ENCODE data around the gene CTDSPL2. TPM values are rescaled to one million over a fixed set of nuclear protein-coding genes. Genes with fewer than 3 reads are reported as not detected.

CTDSPL2 gene
- total RNA-seq, 1 donor from 2014 or later = 40.4 TPM

GRCh38 chr15:44468709-44469385 lies 41.4 kb downstream of the CTDSPL2 start:
- peak; percentile 17 for FAIRE-seq
- Mint-ChIP-seq H3K27me3 (ENCODE audit: low read depth, unreplicated experiment) (no peaks in the 10 kb centered on the region), H3K36me3 (ENCODE audit: low read depth, unreplicated experiment) (peaks cover 6% of the 10 kb centered on the region), H3K4me1 (ENCODE audit: low read depth, unreplicated experiment) (peaks cover 5% of the 10 kb centered on the region), H3K4me3 (ENCODE audit: unreplicated experiment) (no peak overlapping the region), H3K9me3 (ENCODE audit: unreplicated experiment) (no peaks in the 10 kb centered on the region), H3K27ac (ENCODE audit: unreplicated experiment) (peak overlapping the region; percentile 88)
- H2AFZ ChIP-seq (ENCODE audit: low read depth, low read length) = no peak overlapping the region
- no peak overlapping the region for H3K4me2 ChIP-seq (ENCODE audit: low read length)
- no peaks in the 10 kb centered on the region for H3K36me3 ChIP-seq (ENCODE audit: insufficient read depth, low read length)
- no peak overlapping the region for H3K4me3 ChIP-seq (ENCODE audit: insufficient read depth, low read depth, low read length)
- H4K20me1 ChIP-seq (ENCODE audit: insufficient read depth, low read length) = no peaks in the 10 kb centered on the region
- peaks cover 55% of the 10 kb centered on the region for H3K79me2 ChIP-seq (ENCODE audit: insufficient read depth, low read length)
- no peak for TF ChIP-seq CTCF (IDR thresholded peaks at IDR 0.05; ENCODE audit: insufficient read depth, low read depth, low read length)
- TF ChIP-seq EZH2 (IDR thresholded peaks at IDR 0.05; ENCODE audit: insufficient read depth, low read length) = no peak
- no peaks in the 10 kb centered on the region for H3K4me1 ChIP-seq (ENCODE audit: insufficient read depth, low read length)
- peak overlapping the region; percentile 35 for H3K27ac ChIP-seq (ENCODE audit: low read depth, low read length)
- peak; percentile 64 for DNase-seq (ENCODE audit: low read depth)
- no peaks in the 10 kb centered on the region for H3K9me3 ChIP-seq (ENCODE audit: insufficient read depth, low read depth, low read length)
- no peaks in the 10 kb centered on the region for H3K27me3 ChIP-seq (ENCODE audit: insufficient read depth, low read length)
- no peak overlapping the region for H3K9ac ChIP-seq (ENCODE audit: low read length)

DNA sequence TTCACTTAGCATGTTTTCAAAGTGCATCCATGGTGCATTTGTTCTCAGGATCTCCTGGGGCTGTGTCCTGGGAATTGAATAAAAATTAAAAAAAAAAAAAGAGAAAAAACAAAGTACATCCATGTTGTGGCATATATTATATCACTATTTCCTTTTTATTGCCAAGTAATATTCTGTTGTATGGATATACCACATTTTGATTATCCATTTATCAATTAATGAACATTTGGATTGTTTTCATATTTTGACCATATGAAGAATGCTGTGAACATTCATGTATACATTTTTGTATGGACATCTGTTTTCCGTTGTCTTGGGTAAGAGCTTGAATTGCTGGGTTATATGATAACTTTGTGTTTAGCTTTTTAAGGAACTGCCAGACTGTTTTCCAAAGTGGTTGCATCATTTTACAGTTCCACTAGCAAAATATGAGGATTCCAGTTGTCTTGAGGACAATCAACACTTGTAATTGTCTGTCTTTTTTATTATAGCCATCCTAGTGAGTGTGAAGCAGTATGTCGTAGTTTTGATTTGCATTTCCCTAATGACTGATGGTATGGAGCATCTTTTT lies 44.5 kb downstream of the CTDSPL2 start:
- TF ChIP-seq CTCF (IDR thresholded peaks at IDR 0.05; ENCODE audit: insufficient read depth, low read depth, low read length) (no peak), EZH2 (IDR thresholded peaks at IDR 0.05; ENCODE audit: insufficient read depth, low read length) (no peak)
- H3K27ac Mint-ChIP-seq (ENCODE audit: unreplicated experiment) = no peak overlapping the region
- Histone ChIP-seq H4K20me1 (ENCODE audit: insufficient read depth, low read length) (peaks cover 3% of the 10 kb centered on the region), H3K79me2 (ENCODE audit: insufficient read depth, low read length) (peaks cover 50% of the 10 kb centered on the region), H3K4me2 (ENCODE audit: low read length) (no peak overlapping the region), H3K4me3 (ENCODE audit: insufficient read depth, low read depth, low read length) (no peak overlapping the region), H3K9me3 (ENCODE audit: insufficient read depth, low read depth, low read length) (no peaks in the 10 kb centered on the region), H3K9ac (ENCODE audit: low read length) (no peak overlapping the region), H3K36me3 (ENCODE audit: insufficient read depth, low read length) (no peaks in the 10 kb centered on the region), H3K4me1 (ENCODE audit: insufficient read depth, low read length) (no peaks in the 10 kb centered on the region), H2AFZ (ENCODE audit: low read depth, low read length) (no peak overlapping the region), H3K27me3 (ENCODE audit: insufficient read depth, low read length) (no peaks in the 10 kb centered on the region), H3K27ac (ENCODE audit: low read depth, low read length) (no peak overlapping the region)
- peaks cover 5% of the 10 kb centered on the region for H3K4me1 Mint-ChIP-seq (ENCODE audit: low read depth, unreplicated experiment)
- DNase-seq (ENCODE audit: low read depth) (no peak), FAIRE-seq (no peak)
- no peak overlapping the region for H3K4me3 Mint-ChIP-seq (ENCODE audit: unreplicated experiment)
- H3K27me3 Mint-ChIP-seq (ENCODE audit: low read depth, unreplicated experiment) = no peaks in the 10 kb centered on the region
- H3K9me3 Mint-ChIP-seq (ENCODE audit: unreplicated experiment) = no peaks in the 10 kb centered on the region
- peaks cover 3% of the 10 kb centered on the region for H3K36me3 Mint-ChIP-seq (ENCODE audit: low read depth, unreplicated experiment)

GRCh38 chr15:44479343-44479742 lies 51.9 kb downstream of the CTDSPL2 start:
- Histone ChIP-seq H3K36me3 (ENCODE audit: insufficient read depth, low read length) (no peaks in the 10 kb centered on the region), H2AFZ (ENCODE audit: low read depth, low read length) (no peak overlapping the region), H3K4me3 (ENCODE audit: insufficient read depth, low read depth, low read length) (no peak overlapping the region), H3K9ac (ENCODE audit: low read length) (no peak overlapping the region), H3K9me3 (ENCODE audit: insufficient read depth, low read depth, low read length) (no peaks in the 10 kb centered on the region), H3K4me1 (ENCODE audit: insufficient read depth, low read length) (no peaks in the 10 kb centered on the region), H3K27me3 (ENCODE audit: insufficient read depth, low read length) (no peaks in the 10 kb centered on the region), H3K79me2 (ENCODE audit: insufficient read depth, low read length) (peaks cover 66% of the 10 kb centered on the region), H3K27ac (ENCODE audit: low read depth, low read length) (no peak overlapping the region), H3K4me2 (ENCODE audit: low read length) (no peak overlapping the region), H4K20me1 (ENCODE audit: insufficient read depth, low read length) (peaks cover 27% of the 10 kb centered on the region)
- DNase-seq (ENCODE audit: low read depth) (no peak), FAIRE-seq (no peak)
- Mint-ChIP-seq H3K36me3 (ENCODE audit: low read depth, unreplicated experiment) (no peaks in the 10 kb centered on the region), H3K4me3 (ENCODE audit: unreplicated experiment) (no peak overlapping the region), H3K4me1 (ENCODE audit: low read depth, unreplicated experiment) (peaks cover 5% of the 10 kb centered on the region), H3K27me3 (ENCODE audit: low read depth, unreplicated experiment) (no peaks in the 10 kb centered on the region), H3K27ac (ENCODE audit: unreplicated experiment) (no peak overlapping the region), H3K9me3 (ENCODE audit: unreplicated experiment) (no peaks in the 10 kb centered on the region)
- TF ChIP-seq CTCF (IDR thresholded peaks at IDR 0.05; ENCODE audit: insufficient read depth, low read depth, low read length) (no peak), EZH2 (IDR thresholded peaks at IDR 0.05; ENCODE audit: insufficient read depth, low read length) (no peak)
